Amniotic stem cell (primary cell): ENCODE data around the gene MRPL33.

Experiments
- DNase-seq: peaks from one replicate; lab custom pipeline; 2025; lab: John Stamatoyannopoulos, UW

The MRPL33 gene

GRCh38 chr2:27771548-27772335, at the start of gene MRPL33:
Gene MRPL33 (plus strand): TSS chr2:27771719. CDS start chr2:27771778, 59 bp downstream.
- DNase-seq: peak; percentile 90

DNA sequence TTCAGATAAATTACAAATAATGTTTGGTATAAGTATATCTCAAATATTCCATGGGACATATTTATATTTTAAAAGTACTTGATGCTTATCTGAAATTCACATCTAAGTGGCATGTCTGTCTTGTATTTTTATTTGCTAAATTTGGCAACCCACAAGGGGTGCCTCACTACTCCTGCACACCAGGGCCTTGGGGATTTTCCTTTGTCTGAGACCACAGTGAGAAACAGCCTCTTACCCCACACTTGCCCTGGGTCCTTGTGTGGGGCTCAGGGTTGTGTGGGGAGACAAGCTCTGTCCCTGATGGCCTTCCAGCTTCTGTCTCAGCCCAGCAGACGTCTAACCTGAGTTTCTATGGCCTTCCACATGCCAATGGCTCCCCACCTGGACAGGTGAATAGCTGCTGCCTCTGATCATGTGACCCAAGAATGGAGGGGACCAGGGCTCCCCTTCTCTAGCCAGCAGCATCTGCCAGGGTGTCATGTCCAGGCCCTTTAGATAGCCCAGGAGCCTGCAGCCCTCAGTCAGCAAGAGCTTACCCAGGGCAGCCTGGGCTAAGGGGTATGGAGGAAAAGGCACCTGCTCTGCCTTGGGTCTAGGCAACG, 49.5 kb upstream of the MRPL33 start:
- no peak for DNase-seq

DNA sequence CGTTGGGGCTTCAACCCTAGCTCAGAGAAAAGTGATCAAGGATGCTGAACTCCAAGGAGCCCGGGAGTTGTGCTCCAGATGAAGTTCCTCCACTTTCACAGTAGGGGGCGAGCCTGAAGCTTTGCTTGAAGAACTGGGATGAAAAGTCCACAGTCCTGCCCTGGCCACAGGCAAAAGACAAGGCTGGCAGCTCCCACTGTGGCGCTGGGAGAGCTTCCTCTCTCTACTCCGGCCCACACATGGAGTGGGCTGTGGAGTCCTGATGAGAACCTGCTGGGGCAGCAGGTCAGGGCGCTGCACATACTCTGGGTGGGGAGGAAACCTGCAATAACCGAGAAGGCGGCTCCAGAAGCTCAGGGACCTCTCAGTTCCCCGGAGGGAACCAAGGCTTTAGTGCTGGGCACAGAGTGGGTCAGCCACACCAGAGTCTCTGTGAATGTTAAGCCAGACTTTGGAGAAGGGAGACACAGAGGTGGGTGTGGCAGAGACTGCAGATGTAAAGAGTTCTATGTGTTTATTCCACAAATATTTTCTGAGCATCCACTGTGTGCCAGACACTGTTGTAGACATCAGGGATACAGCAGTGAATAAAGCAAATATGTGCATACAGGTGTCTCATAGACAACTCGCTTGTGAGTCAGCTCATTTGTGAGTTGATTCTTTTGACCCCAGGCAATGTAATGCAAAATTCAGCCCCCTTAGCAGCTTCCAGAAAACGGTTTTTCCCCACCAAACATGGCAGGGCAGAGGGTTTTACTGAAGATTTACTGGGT, 48.0 kb upstream of the MRPL33 start:
- peak; percentile 60 for DNase-seq

DNA sequence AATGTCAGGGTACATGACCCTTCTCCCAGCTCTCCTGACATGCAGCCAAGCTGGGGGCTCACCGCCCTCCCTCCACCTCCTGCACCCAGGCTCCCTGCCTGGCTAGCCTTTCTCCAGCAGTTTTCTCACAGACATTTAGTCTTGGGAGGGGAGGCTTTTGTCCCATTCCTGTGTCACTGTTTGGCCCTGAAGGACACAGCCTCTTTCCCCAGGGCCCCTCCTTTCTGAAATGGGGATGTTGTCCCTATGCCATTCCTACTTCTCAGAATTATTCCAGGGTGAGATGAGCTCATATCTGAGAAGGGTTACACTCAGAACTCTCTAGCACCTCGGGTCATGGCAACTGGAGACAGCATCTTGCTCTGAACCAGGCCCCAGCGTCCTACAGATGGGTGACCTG, 47.3 kb upstream of the MRPL33 start:
- no peak for DNase-seq

- DNase-seq: no peak
Observed at GRCh38 chr2:27724905-27725701, 46.4 kb upstream of the MRPL33 start.

- DNase-seq: no peak
Observed at GRCh38 chr2:27727257-27727656, 44.3 kb upstream of the MRPL33 start.

DNA sequence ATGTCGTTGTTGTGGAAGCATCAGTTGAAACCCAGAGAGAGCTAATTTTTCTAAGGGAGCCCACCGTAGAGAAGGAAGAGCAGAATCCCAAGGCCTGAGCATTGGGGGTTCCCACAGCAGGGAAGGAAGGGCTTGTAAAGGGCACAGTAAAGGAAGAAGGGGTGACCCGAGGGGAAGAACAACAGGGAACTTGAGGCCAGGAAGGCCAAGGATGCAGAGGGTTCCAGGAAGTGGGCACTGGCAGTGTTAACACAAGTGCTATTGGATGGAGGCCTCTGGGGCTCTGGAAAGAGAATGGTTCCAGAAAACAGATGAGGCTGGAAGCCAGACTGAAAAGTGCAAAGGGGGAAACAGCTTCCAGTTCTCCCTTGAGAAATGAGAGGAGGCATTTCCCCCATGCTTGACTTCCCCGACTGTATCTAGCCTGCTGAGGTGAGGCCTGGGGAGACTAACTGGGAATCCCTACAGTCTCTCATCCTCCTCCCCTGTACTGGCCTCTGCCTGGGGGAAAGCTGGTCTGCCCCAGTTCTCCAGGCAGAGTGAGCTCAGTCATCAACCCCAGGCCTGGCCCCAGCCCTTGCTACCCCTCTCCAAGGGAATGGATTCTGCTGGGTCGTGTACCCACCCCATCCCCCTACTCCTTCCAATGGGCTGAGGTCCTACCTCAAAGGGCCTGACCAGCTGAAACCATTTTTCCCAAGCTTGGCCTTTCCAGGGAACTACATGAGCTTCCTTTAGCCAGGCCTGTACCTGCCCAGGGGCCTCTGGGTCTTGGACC, 43.2 kb upstream of the MRPL33 start:
- DNase-seq: no peak

GRCh38 chr2:27729198-27729597, 42.3 kb upstream of the MRPL33 start:
- DNase-seq: no peak

- no peak for DNase-seq
Observed at GRCh38 chr2:27729614-27730013, 41.9 kb upstream of the MRPL33 start.

GRCh38 chr2:27730261-27730662, 41.3 kb upstream of the MRPL33 start:
- no peak for DNase-seq

GRCh38 chr2:27730980-27731691, 40.4 kb upstream of the MRPL33 start:
- no peak for DNase-seq

- no peak for DNase-seq
Observed at GRCh38 chr2:27734305-27734704, 37.2 kb upstream of the MRPL33 start.

DNA sequence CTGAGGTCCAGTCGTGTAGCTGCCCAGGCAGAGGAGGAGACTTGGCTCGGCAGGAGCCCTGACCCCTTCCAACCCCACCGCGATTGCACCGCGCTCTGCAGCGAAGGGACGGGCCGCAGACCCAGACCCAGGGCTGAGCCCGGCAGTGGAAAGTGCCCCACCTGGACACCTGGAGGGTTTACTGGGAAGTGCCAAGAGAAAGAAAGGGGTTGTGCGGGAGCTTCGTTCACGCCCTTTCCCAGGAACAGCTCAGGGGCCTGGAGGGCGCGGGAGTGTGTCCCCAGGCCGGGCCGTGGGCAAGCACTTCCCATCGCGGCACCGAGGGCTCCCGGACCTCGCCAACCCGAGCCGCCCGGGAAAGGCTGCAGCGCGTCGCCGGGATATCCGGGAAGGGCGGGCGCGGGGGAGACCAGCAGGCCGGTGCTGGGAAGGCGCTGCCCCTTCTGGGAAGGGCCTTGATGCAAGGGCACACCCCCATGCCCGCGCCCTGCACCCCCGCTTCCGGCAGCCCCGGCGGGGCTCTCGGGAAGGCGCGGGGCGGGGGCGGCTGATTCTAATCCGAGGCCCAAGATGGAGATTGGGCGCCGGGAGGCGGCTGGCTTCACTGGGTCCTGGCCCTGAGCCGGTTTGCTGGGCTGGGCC, 36.1 kb upstream of the MRPL33 start:
- no peak for DNase-seq

- DNase-seq: no peak
Observed at GRCh38 chr2:27736031-27736889, 35.3 kb upstream of the MRPL33 start.

DNA sequence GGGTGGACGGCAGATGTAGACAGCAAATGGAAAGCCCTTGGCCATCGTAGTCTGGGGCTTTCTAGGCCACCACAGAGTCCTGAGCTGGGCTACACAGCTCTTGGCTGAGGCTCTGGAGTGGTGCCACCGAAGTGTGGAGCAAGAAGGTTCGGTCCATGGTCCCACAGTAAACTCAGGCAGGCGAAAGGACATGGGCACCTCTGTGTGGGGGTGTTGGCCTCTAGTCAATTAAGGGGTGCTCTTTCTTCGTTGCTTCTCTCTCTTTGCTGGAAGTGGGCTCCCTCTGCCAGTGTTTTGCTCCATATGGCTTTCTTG, 34.7 kb upstream of the MRPL33 start:
- no peak for DNase-seq

GRCh38 chr2:27737676-27738348, 33.7 kb upstream of the MRPL33 start:
- no peak for DNase-seq

DNA sequence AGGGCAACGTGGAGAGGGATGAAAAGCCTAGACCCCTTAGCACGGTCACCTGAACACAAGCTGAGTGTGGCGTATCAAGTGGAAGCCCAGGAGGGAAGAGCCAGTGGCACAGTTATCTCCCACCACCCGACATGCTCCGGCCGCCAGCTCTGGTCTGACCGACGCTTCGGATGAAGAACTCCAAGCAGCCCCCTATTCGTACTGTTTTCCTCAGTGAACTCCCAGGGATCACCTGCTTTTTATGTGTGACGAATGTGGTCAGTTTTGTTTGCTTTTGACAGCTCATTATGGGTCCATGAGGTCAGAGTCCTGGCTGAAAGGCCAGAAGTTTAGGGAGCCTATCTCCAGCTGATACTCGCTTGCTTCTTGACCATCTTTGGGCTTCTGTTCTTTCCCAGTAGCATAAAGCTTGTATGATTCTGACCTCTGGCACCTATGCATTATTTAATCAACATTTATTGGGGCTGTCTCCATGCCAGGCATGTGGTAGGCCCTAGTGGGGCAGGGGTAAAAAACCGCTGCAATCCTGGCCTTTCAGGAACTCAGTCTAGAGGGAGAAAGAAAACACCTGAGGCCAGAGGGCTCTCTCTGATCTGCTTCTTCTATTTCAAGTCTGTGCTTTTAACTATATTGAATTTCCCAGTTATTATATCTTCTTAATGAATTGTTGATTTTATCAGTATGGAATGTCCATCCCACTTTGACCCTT, 33.0 kb upstream of the MRPL33 start:
- no peak for DNase-seq

DNA sequence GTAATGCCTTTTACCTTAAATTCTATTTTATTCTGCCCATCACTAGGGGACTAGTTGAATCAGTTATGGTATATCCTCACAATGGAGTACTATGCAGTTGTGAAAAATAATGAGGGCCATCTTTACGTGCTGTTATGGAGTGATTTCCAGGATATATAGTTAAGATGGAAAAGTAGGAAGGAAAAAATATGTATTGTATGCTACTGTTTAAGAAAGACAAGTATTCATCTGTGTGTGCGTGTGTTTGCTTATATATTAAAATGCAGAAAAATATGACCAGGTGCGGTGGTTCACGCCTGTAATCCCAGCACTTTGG, 32.5 kb upstream of the MRPL33 start:
- no peak for DNase-seq
